K562 (cell line): ENCODE measurements around the gene MYMX. TPM values are rescaled to one million over a fixed set of nuclear protein-coding genes. Genes with fewer than 3 reads are reported as not detected.
A peak's percentile ranks its signal among the peaks of the same experiment; 100 is the strongest.

Source experiments
- ARID1B ChIP-seq: fragments of 450-650 bp; IDR thresholded peaks from 2 replicates; pipeline ENCODE4 v1.6.1; 2016; ENCODE audit warnings: antibody characterized with exemption, mild to moderate bottlenecking, inconsistent platforms
- CREB3L1 ChIP-seq: fragments of 450-650 bp; IDR thresholded peaks from 2 replicates; pipeline ENCODE4 v1.6.1; 2014; ENCODE audit warnings: low read depth, mild to moderate bottlenecking, moderate library complexity, borderline replicate concordance
- HNRNPH1 ChIP-seq: fragments of 200-400 bp; formaldehyde crosslinking; optimal IDR thresholded peaks from 2 replicates; pipeline ENCODE3; 2017; ENCODE audit warnings: low read depth, mild to moderate bottlenecking, low read length, moderate library complexity
- MYC ChIP-seq, 2 experiments: fragments of 250-450 bp in 1 of 2; sonication (Bioruptor Pico) in 1 of 2; IDR thresholded peaks; 2 replicates each; pipeline versions ENCODE4 v1.5.1 to v1.6.1; 2012 to 2021; ENCODE audit warnings: low read depth in 2 of 2, borderline replicate concordance in 1 of 2, improper control_type of control experiment in 1 of 2, low read length in 1 of 2, mild to moderate bottlenecking in 1 of 2, moderate library complexity in 1 of 2
- NFE2 ChIP-seq: IDR thresholded peaks from 2 replicates; pipeline ENCODE4 v1.6.1; 2014; ENCODE audit warnings: antibody characterized with exemption, low read depth
- SOX6 ChIP-seq: fragments of 450-650 bp; IDR thresholded peaks from 2 replicates; pipeline ENCODE4 v1.6.1; 2014; ENCODE audit warnings: mild to moderate bottlenecking
- TCF7 ChIP-seq: sonication (generic); IDR thresholded peaks from 2 replicates; pipeline ENCODE4 v1.6.1; 2016; ENCODE audit warnings: antibody characterized with exemption, borderline replicate concordance
- ZBTB34 ChIP-seq: fragments of 250-450 bp; sonication (Bioruptor Pico); IDR thresholded peaks from 2 replicates; pipeline ENCODE4 v1.8.0; 2021; ENCODE audit warnings: mild to moderate bottlenecking, moderate library complexity
- ZHX1 ChIP-seq: fragments of 150-350 bp; conservative IDR thresholded peaks from 2 replicates; pipeline ENCODE4 v1.6.1; 2014; ENCODE audit warnings: low read length
- ZNF124 ChIP-seq: sonication (generic); formaldehyde crosslinking; IDR thresholded peaks from 2 replicates; pipeline ENCODE4 v1.8.1; 2022; ENCODE audit warnings: missing genetic modification reagents
- ZNF232 ChIP-seq: sonication (generic); formaldehyde crosslinking; IDR thresholded peaks from 2 replicates; pipeline ENCODE4 v1.8.0; 2022; ENCODE audit warnings: mild to moderate bottlenecking, missing genetic modification reagents
- ZNF407 ChIP-seq: fragments of 450-650 bp; IDR thresholded peaks from 2 replicates; pipeline ENCODE4 v1.6.1; 2016; ENCODE audit warnings: low read depth
- ZNF780A ChIP-seq: fragments of 250-450 bp; sonication (Bioruptor Pico); IDR thresholded peaks from 2 replicates; pipeline ENCODE4 v1.5.0; 2021; ENCODE audit warnings: mild to moderate bottlenecking
- polyA plus RNA-seq, 8 experiments: library from polyadenylated mRNA; depleted of rRNA in 4 of 8; stranded (reverse) in 5 of 8; unstranded in 3 of 8; fragments of >200 nt; fragmentation: Nextera tagmentation in 2 of 8; fragmentation: Illumina TruSeq in 1 of 8; extraction: Ambion mirVana in 2 of 8; extraction: Trizol in 1 of 8; gene quantifications; 2 replicates each; pipeline versions ENCODE4 v1.2.1 to v1.2.3, GENCODE V29; 2011 to 2014; ENCODE audit warnings: inconsistent platforms in 1 of 8, missing spikeins in 1 of 8
- total RNA-seq, 7 experiments: library from RNA; depleted of rRNA in 6 of 7; stranded (reverse); fragments of >200 nt in 6 of 7; fragmentation: Illumina TruSeq in 2 of 7; extraction: Trizol in 2 of 7; gene quantifications; 2 replicates each; pipeline versions ENCODE4 v1.2.1 to v1.2.3, GENCODE V29; 2011 to 2021; ENCODE audit warnings: low replicate concordance in 1 of 7

Gene MYMX
- total and polyA plus RNA-seq, 9 of the 15 experiments (the other 6 are each of a cell fraction or from before 2014, with no cell fraction given) = 0.12 TPM; not detected in 8

- TF ChIP-seq ZNF407 = no peak
- TF ChIP-seq TCF7 = peak; percentile 70; the same call in 1 of the 2 replicates
- TF ChIP-seq ZHX1 = no peak
- TF ChIP-seq ZNF780A (CRISPR knock-in tag) = no peak
- 0 out of 2 replicates have a peak, but pooled peaks have one; percentile 17 for TF ChIP-seq NFE2
- no peak for TF ChIP-seq ZNF124 (CRISPR knock-in tag)
- peak; percentile 97 for TF ChIP-seq ARID1B
- TF ChIP-seq ZNF232 (CRISPR knock-in tag) = no peak
- TF ChIP-seq MYC (IDR thresholded peaks at IDR 0.05; ENCODE audit: low read depth, low read length) = peak; percentile 83
- no peak for TF ChIP-seq MYC (CRISPR knock-in tag; IDR thresholded peaks at IDR 0.05; ENCODE audit: borderline replicate concordance, low read depth)
- TF ChIP-seq HNRNPH1 = no peak
- peak; percentile 96 for TF ChIP-seq SOX6
- no peak for TF ChIP-seq ZBTB34 (CRISPR knock-in tag)
- no peak for TF ChIP-seq CREB3L1
These were observed 9.0 kb downstream of the MYMX start (continued) for GRCh38 chr6:44225579-44226325.
